HepG2 (cell line): Measurements from ENCODE around the gene BPIFB6. TPM values are rescaled to one million over a fixed set of nuclear protein-coding genes. Genes with fewer than 3 reads are reported as not detected.

Source experiments
- ATAC-seq: fragments of 200-7000 bp; cut with Tn5 transposase; 3 replicates; pipeline ENCODE4 v1.9.1; 2020; ENCODE audit warnings: mild to moderate bottlenecking, moderate library complexity
- BruUV-seq: library from RNA; stranded (reverse); fragments of 400-500 nt; replicated peaks from 2 replicates; lab custom pipeline; 2021; lab: Mats Ljungman, UMichigan
- CTCF ChIA-PET: fragments of 300-600 bp; formaldehyde crosslinking; extraction: SDS; loops from one replicate; lab custom pipeline; 2021; ENCODE audit warnings: low total read pairs, inconsistent platforms, low intra/inter-chr PET ratio; lab: Yijun Ruan, JAX
- POLR2A ChIA-PET: fragments of 350-600 bp; sonication (Branson Sonifier 250); formaldehyde crosslinking; loops from one replicate; lab custom pipeline; 2020; ENCODE audit warnings: antibody characterized with exemption, inconsistent platforms; lab: Yijun Ruan, JAX
- DNase-seq: peaks from one replicate; pipeline ENCODE4 v3.0.0-alpha.2; 2015; ENCODE audit warnings: low spot score
- FAIRE-seq: peaks from 3 replicates; lab custom pipeline; 2011; peaks lifted over from hg19 to GRCh38; lab: Jason Lieb, UNC
- H2AFZ ChIP-seq: one replicate; pipeline ENCODE4 v1.6.1; 2011; ENCODE audit warnings: low read length, inconsistent platforms
- H3K27ac ChIP-seq: fragments of 300-600 bp; 3 replicates; pipeline ENCODE4 v1.8.0; 2011; ENCODE audit warnings: mixed run types, mild to moderate bottlenecking, mixed read lengths, low read length, inconsistent platforms; ENCODE audit not compliant: insufficient read depth; ENCODE audit errors: extremely low read length
- H3K27me3 ChIP-seq, 2 experiments: fragments of 200-600 bp in 1 of 2; 2 replicates in 1 of 2; 3 replicates in 1 of 2; pipeline versions ENCODE4 v1.6.0 to v1.8.0; 2011; ENCODE audit warnings: low read length in 2 of 2, mild to moderate bottlenecking in 2 of 2, moderate library complexity in 2 of 2, inconsistent platforms in 1 of 2; ENCODE audit not compliant: insufficient read depth in 2 of 2, control insufficient read depth in 1 of 2
- H3K36me3 ChIP-seq, 2 experiments: fragments of 200-600 bp in 1 of 2; replicated peaks in 1 of 2; 2 replicates in 1 of 2; 3 replicates in 1 of 2; pipeline versions ENCODE4 v1.5.1 to v1.8.0; 2011; ENCODE audit warnings: low read length in 2 of 2, inconsistent platforms in 1 of 2; ENCODE audit not compliant: insufficient read depth in 2 of 2, control insufficient read depth in 1 of 2
- H3K4me1 ChIP-seq: 2 replicates; pipeline ENCODE4 v1.5.1; 2012; ENCODE audit warnings: low read length, inconsistent platforms; ENCODE audit not compliant: insufficient read depth
- H3K4me2 ChIP-seq: 2 replicates; pipeline ENCODE4 v1.6.0; 2011; ENCODE audit warnings: low read depth, low read length, inconsistent platforms
- H3K4me3 ChIP-seq, 3 experiments: fragments of 200-600 bp in 1 of 3; sonication (generic), shearing (Covaris generic) in 1 of 3; replicated peaks in 1 of 3; 2 replicates each; pipeline ENCODE4 v1.5.1; 2011 to 2016; ENCODE audit warnings: low read length in 3 of 3, inconsistent platforms in 2 of 3, low read depth in 2 of 3, mild to moderate bottlenecking in 2 of 3, control low read depth in 1 of 3, mixed read lengths in 1 of 3; ENCODE audit not compliant: insufficient read depth in 1 of 3
- H3K79me2 ChIP-seq: one replicate; pipeline ENCODE4 v1.6.1; 2011; ENCODE audit warnings: low read length, inconsistent platforms; ENCODE audit not compliant: insufficient read depth
- H3K9ac ChIP-seq: 2 replicates; pipeline ENCODE4 v1.6.0; 2011; ENCODE audit warnings: mild to moderate bottlenecking, low read depth, low read length, inconsistent platforms; ENCODE audit not compliant: insufficient read depth
- H3K9me3 ChIP-seq: 2 replicates; pipeline ENCODE4 v1.5.1; 2012; ENCODE audit warnings: mild to moderate bottlenecking, low read length
- H4K20me1 ChIP-seq: 2 replicates; pipeline ENCODE4 v1.6.0; 2011; ENCODE audit warnings: inconsistent platforms, mild to moderate bottlenecking, low read length, moderate library complexity; ENCODE audit not compliant: insufficient read depth
- CENPX ChIP-seq: sonication (generic); formaldehyde crosslinking; IDR thresholded peaks from 2 replicates; pipeline ENCODE4 v1.9.0; 2021; ENCODE audit warnings: mild to moderate bottlenecking, missing genetic modification reagents, moderate library complexity
- ISL2 ChIP-seq: sonication (generic); formaldehyde crosslinking; IDR thresholded peaks from 2 replicates; pipeline ENCODE4 v1.5.0; 2020; ENCODE audit warnings: missing genetic modification reagents
- JARID2 ChIP-seq: sonication (generic); formaldehyde crosslinking; IDR thresholded peaks from 2 replicates; pipeline ENCODE4 v1.8.1; 2023; ENCODE audit warnings: missing genetic modification reagents, inconsistent platforms; ENCODE audit not compliant: insufficient replicate concordance
- MBNL3 ChIP-seq: fragments of 250-450 bp; sonication (Bioruptor Pico); conservative IDR thresholded peaks from 2 replicates; pipeline ENCODE4 v1.8.0; 2022; ENCODE audit warnings: mild to moderate bottlenecking, inconsistent platforms
- NFE2 ChIP-seq: sonication (generic); formaldehyde crosslinking; IDR thresholded peaks from 2 replicates; pipeline ENCODE4 v1.4.0; 2020; ENCODE audit warnings: missing genetic modification reagents
- PHF21A ChIP-seq: sonication (generic); formaldehyde crosslinking; IDR thresholded peaks from 2 replicates; pipeline ENCODE4 v1.5.0; 2020; ENCODE audit warnings: mild to moderate bottlenecking, missing genetic modification reagents
- ZNF619 ChIP-seq: sonication (generic); formaldehyde crosslinking; IDR thresholded peaks from 2 replicates; pipeline ENCODE4 v1.4.0; 2020; ENCODE audit warnings: mild to moderate bottlenecking, missing genetic modification reagents
- WGBS: methylation state at CpG from one replicate; pipeline ENCODE4 v1.1.6; 2017; ENCODE audit warnings: low lambda C conversion rate; 5-methylcytosine and 5-hydroxymethylcytosine counted together
- in situ Hi-C: cut with HindIII; loops from 2 replicates; pipeline ENCODE4 v1.10.0; 2017; ENCODE audit warnings: low pct_unique_long_range_greater_than_20kb; ENCODE audit not compliant: extremely low pct_ligation_motif_present
- intact Hi-C: fragments of 100-400 bp; cut with micrococcal nuclease; formaldehyde crosslinking; loops from one replicate; pipeline ENCODE4 v1.10.0; 2022; ENCODE audit not compliant: unreplicated experiment
- polyA plus RNA-seq, 8 experiments: library from polyadenylated mRNA; depleted of rRNA in 3 of 8; stranded (reverse) in 7 of 8; unstranded in 1 of 8; fragments of >200 nt; fragmentation: Illumina TruSeq in 4 of 8; extraction: Trizol in 4 of 8; gene quantifications; 2 replicates each; pipeline versions ENCODE4 v1.2.1 to v1.2.3, GENCODE V29; 2011 to 2016; ENCODE audit warnings: low read depth in 4 of 8, missing spikeins in 1 of 8, mixed read lengths in 1 of 8; ENCODE audit not compliant: insufficient read depth in 1 of 8
- total RNA-seq, 5 experiments: library from RNA; depleted of rRNA; stranded (reverse); fragments of >200 nt; fragmentation: Illumina TruSeq; extraction: Trizol; gene quantifications; 2 replicates each; pipeline ENCODE4 v1.2.3, GENCODE V29; 2016; ENCODE audit warnings: low read depth in 1 of 5
- TF ChIP-seq, protein P1 (sequence below): sonication (generic); formaldehyde crosslinking; IDR thresholded peaks from 2 replicates; pipeline ENCODE4 v1.5.0; 2020; ENCODE audit warnings: mild to moderate bottlenecking, missing genetic modification reagents, borderline replicate concordance
- TF ChIP-seq, protein P2 (sequence below): sonication (generic); formaldehyde crosslinking; IDR thresholded peaks from 2 replicates; pipeline ENCODE4 v1.8.0; 2023; ENCODE audit warnings: mild to moderate bottlenecking, missing genetic modification reagents

BPIFB6 gene
- total and polyA plus RNA-seq, 2 of the 13 experiments (the other 11 are each of a cell fraction or from before 2014, with no cell fraction given) = 0.13 to 1.7 TPM

DNA sequence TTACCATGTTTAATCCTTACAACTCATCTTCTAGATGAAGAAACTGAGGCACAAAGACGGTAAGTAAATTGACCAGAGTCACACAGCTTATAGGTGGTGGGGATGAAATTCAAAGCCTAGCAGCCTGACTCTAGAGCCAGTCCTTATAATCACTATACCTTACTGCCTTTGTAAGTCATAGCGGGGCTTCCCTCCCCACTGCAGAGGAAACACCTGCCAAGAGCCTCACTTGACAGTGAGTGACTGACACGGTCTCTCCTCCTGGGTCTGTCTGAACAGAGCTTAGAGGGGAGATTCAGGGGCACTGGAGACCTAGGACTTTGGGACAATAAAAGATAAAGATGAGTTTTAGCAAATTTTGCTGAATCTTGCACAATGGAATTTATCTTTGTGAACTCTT lies 40.1 kb upstream of the BPIFB6 start (continued):
- TF ChIP-seq, protein P1, sequence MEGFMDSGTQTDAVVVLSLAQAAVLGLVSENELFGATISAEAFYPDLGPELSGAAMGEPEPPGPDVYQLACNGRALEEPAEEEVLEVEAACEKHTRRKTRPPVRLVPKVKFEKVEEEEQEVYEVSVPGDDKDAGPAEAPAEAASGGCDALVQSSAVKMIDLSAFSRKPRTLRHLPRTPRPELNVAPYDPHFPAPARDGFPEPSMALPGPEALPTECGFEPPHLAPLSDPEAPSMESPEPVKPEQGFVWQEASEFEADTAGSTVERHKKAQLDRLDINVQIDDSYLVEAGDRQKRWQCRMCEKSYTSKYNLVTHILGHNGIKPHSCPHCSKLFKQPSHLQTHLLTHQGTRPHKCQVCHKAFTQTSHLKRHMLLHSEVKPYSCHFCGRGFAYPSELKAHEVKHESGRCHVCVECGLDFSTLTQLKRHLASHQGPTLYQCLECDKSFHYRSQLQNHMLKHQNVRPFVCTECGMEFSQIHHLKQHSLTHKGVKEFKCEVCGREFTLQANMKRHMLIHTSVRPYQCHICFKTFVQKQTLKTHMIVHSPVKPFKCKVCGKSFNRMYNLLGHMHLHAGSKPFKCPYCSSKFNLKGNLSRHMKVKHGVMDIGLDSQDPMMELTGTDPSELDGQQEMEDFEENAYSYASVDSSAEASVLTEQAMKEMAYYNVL (CRISPR knock-in tag) = no peak
- no peak for TF ChIP-seq ISL2 (CRISPR knock-in tag)

DNA sequence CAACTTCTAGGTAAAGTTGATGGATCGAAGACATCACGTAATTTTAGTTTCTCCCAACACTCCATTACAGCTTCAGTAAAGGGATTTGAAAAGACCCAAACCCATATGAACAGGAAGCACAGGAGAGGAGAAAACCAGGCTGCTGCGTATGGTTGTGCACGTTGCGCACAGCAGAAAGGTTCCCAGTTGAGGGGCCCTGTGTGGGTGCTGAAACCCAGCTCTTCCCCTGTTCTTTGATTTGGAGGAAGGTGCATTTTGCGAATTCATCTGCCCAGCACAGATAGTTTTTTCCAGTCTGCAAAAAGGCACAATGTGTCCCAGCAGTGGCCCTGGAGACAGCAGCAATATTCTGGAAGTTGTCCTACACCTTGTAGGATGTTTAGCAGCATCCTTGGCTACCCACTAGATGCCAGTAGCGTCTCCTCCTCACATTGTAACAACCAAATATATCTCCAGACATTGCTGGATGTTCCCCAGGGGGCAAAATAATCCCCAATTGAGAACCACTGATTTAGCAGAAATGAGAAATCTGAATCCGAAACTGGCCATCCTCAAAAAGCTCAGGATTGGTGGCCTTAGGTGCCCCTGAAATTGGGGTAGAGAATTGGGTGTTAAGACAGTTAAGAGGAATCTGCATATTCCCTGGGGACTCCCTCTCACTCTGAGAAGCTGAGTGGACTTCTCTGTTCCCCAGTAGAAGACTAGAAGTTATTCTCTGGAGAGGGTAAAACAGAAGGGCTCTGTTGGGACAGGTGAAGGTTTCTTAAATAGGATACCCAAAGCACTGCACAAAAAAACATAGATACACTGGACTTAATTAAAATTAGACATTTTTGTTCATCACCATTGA lies 39.4 kb upstream of the BPIFB6 start:
- WGBS = 42% methylated on average over 8 of the region's 8 CpGs

More for the DNA sequence above, 39.4 kb upstream of the BPIFB6 start:
- DNase-seq (no peak), ATAC-seq (no peak), FAIRE-seq (no peak)
- Histone ChIP-seq H3K4me1 (no peaks in the 10 kb centered on the region), H3K9ac (no peak overlapping the region), H3K27ac (no peak overlapping the region), H3K9me3 (peaks cover 13% of the 10 kb centered on the region), H3K4me3 (no peak overlapping the region), H3K27me3 (peaks cover 0 to 37% of the 10 kb centered on the region in 2 experiments; a peak in 4 of 5 replicates), H2AFZ (no peak overlapping the region), H3K79me2 (no peaks in the 10 kb centered on the region), H3K4me2 (no peak overlapping the region), H4K20me1 (no peaks in the 10 kb centered on the region), H3K36me3 (no peaks in the 10 kb centered on the region)
- ChIA-PET POLR2A (no interaction called here), CTCF (no interaction called here)
- no TSS peak for BruUV-seq
- intact Hi-C loops (no loop called here), in situ Hi-C loops (no loop called here)
- no peak for TF ChIP-seq MBNL3
- no peak for TF ChIP-seq ZNF619 (CRISPR knock-in tag)
- TF ChIP-seq JARID2 (CRISPR knock-in tag) = no peak
- no peak for TF ChIP-seq PHF21A (CRISPR knock-in tag)
- TF ChIP-seq, protein P2, sequence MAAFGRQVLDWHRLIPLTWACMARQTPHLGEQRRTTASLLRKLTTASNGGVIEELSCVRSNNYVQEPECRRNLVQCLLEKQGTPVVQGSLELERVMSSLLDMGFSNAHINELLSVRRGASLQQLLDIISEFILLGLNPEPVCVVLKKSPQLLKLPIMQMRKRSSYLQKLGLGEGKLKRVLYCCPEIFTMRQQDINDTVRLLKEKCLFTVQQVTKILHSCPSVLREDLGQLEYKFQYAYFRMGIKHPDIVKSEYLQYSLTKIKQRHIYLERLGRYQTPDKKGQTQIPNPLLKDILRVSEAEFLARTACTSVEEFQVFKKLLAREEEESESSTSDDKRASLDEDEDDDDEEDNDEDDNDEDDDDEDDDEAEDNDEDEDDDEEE (CRISPR knock-in tag) = no peak
- TF ChIP-seq CENPX (CRISPR knock-in tag) = no peak
- TF ChIP-seq NFE2 (CRISPR knock-in tag) = no peak
